Dermis blood vessel endothelial cell (primary cell): ENCODE measurements around the gene ADGRA1. TPM values are rescaled to one million over a fixed set of nuclear protein-coding genes. Genes with fewer than 3 reads are reported as not detected.
A peak's percentile ranks its signal among the peaks of the same experiment; 100 is the strongest.
"Not testable (repeated sequence)": the region's sequence is repeated elsewhere in the genome, so short reads cannot be mapped to it uniquely, and the experiment has no call there.

ENCODE experiments used
- DNase-seq: peaks from one replicate; pipeline ENCODE4 v3.0.0; 2010
- total RNA-seq: library from RNA; depleted of rRNA; stranded (reverse); fragments of >200 nt; gene quantifications from 2 replicates; pipeline ENCODE4 v1.2.3, GENCODE V29; 2014

Gene ADGRA1
- total RNA-seq, 1 donor from 2014 or later = not detected

DNA sequence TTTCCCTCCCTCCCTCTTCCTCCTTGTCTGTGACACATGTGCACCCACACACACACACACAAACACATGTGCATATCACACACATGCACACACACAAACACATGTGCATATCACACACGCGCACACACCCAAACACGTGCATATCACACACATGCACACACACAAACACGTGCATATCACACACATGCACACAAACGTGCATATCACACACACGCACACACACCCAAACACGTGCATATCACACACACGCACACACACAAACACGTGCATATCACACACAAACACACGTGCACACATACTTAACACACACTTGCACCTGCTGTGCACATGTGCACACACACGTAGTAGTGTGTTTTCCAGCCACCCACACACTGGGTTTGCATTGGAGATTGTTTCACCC, 42.9 kb downstream of the ADGRA1 start:
- no peak for DNase-seq

GRCh38 chr10:133131053-133131452, 43.3 kb downstream of the ADGRA1 start:
- no peak for DNase-seq

DNA sequence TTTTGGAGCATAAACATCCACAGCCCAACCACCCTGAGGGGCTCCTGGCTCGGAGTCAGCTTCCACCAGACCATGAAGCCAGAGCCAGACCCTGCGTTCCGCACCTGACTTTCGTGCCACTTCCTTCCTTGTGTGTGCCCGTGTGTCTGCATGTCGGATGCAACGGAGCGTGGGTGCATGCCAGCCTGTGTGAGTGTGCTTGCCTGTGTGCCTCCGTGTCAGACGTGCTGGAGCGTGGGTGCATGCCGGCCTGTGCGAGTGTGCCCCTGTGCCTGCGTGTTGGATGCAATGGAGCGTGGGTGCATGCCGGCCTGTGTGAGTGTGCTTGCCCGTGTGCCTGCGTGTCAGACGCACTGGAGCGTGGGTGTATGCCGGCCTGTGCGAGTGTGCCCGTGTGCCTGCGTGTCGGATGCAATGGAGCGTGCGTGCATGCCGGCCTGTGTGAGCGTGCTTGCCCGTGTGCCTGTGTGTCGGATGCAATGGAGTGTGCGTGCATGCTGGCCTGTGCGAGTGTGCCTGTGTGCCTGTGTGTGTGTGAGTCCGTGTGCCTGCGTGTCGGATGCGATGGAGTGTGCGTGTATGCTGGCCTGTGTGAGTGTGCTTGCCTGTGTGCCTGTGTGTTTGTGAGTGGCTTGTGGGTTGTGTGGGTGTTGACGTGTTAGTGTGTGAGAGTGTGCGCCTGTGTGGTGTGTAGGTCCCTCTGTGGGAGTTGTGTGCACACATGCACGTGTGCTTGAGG, 44.2 kb downstream of the ADGRA1 start:
- DNase-seq = no peak

DNA sequence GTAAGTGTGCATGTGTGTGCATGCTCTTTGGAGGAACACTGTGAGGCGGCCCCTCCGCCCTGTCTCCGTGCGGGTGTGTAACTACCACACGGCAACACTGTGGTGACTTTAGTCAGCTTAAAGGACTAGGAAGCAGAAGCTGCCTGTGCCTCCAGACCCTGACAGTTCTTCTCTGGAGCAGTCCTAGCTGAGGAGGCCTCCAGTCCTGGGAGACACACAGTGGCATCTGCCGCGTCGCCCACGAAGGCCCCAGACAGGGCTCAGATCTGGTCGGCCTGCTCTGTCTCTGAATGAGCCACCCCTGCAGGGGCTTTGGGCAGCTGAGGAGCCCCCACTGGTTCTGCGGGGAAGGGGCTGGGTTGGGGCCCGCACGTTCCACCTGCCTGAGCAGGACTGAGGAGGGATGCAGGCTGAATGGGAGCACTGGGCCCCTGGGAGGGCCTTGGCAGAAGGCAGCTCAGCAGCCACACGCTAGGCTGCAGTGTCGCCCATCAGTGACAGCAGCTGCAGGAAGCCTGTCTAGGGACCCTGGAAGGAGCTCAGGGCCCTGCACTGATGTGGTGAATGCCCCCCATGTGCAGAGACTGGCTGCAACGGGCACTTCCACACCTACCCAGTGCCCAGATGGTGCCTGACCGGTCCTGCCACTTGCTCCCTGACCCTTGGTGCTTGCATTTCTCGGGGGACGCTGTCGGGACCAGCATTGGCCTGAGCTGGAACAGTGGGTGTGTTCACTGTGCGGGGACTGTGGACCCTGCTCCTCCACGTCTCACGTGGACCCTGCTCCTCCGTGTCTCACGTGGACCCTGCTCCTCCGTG, 45.0 kb downstream of the ADGRA1 start:
- DNase-seq = no peak

GRCh38 chr10:133133471-133134231, 45.9 kb downstream of the ADGRA1 start:
- no peak for DNase-seq

DNA sequence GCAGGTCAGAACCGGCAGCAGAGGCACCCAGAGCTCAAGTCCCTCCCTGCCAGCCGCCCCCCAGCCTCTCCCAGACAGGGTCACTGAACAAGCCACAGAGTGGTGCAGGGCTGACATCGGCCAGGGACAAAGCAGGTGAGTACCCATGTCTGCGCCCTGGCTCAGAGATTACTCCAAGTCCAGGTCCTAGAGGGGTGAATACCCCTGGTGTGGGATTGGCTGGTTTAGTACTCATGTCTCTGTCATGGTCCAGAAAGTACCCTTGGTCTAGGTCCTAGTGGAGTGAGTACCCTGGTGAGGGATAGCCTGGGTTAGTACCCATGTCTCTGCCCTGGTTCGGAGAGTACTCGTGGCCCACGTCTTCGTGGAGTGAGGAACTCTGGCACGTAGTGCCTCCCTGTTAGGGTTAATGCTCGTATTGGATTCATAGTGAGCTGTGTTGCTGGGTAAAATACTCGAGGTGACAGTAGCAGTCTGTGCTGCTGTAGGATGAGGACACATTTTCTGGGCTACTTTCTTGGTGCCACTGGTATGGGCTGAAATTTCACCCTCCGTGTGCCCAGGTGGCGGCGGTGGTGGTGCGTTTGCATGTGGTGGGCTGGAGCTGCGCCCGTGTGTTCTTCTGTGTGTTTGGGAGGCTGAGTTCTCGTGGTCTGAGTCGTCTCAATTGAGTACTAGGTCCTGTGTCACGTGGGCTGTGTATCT, 46.8 kb downstream of the ADGRA1 start:
- no peak for DNase-seq

- DNase-seq = no peak
Measured at GRCh38 chr10:133135116-133135465, 47.4 kb downstream of the ADGRA1 start.

DNA sequence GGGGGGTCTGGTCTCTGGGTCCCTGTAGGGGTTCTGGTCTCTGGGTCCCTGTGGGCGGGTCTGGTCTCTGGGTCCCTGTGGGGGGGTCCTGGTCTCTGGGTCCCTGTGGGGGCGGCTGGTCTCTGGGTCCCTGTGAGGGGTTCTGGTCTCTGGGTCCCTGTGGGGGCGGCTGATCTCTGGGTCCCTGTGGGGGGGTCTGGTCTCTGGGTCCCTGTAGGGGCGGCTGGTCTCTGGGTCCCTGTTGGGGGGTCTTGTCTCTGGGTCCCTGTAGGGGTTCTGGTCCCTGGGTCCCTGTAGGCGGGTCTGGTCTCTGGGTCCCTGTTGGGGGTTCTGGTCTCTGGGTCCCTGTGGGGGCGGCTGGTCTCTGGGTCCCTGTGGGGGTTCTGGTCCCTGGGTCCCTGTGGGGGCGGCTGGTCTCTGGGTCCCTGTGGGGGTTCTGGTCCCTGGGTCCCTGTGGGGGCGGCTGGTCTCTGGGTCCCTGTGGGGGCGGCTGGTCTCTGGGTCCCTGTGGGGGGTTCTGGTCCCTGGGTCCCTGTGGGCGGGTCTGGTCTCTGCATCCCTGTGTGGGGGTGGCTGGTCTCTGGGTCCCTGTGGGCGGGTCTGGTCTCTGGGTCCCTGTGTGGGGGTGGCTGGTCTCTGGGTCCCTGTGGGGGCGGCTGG, 49.9 kb downstream of the ADGRA1 start:
- DNase-seq = not testable (repeated sequence)

GRCh38 chr10:133139551-133140065, 51.9 kb downstream of the ADGRA1 start:
- DNase-seq = no peak

DNA sequence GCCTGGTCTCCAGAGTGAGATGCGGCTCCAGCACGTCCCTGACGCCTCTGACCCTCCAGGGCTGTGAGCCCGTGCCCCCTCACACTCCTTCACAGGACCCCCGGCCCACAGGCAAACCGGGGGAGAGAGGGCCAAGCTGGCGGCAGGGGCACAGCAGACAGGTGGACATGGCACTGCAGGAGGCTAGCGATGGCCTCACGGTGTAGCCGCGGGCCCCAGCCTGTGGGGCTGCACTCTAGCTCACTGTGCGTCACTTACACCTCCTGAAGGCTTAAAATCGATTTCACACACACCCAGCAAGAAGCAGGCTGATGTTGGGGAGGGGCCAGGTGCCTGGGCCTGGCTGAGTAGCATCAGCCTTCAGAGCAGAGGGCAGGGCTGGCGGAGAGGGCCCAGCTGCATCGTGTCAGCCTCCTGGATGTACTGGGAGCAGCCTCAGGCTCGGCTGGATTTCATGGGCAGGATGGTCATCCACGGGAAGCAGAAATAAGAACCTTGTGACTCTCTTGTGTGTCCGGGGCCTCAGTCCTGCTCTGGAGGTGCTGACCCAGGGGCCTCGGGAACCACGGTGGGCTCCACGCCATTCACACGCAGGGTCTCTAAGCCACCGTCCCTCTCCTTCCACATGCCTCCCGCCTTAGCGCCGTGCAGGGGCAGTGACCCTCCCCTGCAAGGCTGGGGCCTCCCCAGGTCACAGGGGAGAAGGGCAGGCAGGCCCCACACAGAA, 52.9 kb downstream of the ADGRA1 start:
- no peak for DNase-seq

DNA sequence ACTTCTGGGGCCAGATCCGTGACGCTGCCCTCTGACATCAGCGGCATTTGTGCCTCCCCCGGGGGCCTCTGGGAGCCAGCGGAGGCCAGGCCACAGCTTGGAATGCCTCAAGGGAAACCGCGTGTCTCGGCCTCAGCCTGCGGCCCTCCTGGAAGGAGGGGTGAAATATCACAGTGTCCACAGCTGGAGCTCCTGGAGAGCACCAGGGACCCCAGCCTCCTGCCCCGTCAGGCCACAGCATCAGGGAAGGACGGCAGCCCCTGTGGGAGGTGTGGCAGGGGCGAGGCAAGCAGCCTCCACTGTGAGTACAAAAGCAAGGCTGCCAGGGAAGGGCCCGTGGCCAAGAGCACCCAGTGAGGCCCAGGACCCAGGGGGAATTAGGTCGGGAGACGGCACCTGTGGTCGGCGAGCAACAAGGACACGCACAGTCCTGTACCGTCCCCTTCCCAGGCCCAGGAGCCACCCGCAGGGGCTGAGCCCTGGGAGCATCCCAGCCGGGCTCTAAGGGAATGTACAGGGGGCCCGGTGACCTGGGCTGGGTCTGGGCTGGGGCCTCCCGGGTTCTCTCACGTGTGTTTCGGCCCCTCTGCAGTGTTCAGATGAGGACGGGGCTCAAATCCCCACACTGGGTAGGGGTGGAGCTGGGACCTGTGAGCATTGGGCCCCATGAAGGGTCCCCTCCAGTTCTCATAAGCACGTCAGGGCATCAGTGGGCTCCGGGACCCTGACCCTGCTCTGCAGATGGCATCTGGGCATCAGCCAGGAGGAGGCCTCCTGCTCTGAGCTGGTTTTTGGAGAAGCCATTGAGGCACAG, 53.6 kb downstream of the ADGRA1 start:
- no peak for DNase-seq

GRCh38 chr10:133141958-133142340, 54.2 kb downstream of the ADGRA1 start:
- no peak for DNase-seq

GRCh38 chr10:133142523-133143199, 54.9 kb downstream of the ADGRA1 start:
- DNase-seq = no peak

- no peak for DNase-seq
Measured at GRCh38 chr10:133143200-133143533, 55.4 kb downstream of the ADGRA1 start.

DNA sequence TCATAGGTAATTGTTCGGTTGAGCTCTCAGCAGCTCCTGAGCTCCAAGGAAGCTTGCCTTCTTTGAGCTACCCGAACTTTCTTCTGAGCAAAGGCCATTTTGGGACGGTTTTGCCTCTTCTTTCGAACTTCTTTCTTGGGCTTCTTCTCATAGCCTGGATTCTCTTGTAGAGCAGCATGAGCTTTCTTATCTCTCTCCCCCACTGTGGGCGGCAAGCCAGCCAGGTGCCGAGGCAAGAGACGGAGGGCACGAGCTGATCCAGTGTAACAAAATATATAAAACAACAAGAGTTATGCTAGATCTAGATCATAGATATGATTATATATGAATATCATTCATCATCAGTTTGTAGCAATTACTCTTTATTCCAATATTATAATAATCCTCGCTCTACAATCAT, 55.8 kb downstream of the ADGRA1 start:
- no peak for DNase-seq

GRCh38 chr10:133144771-133145170, 57.0 kb downstream of the ADGRA1 start:
- no peak for DNase-seq

- DNase-seq = no peak
Measured at GRCh38 chr10:133150226-133150625, 62.5 kb downstream of the ADGRA1 start.

GRCh38 chr10:133150656-133151055, 62.9 kb downstream of the ADGRA1 start:
- no peak for DNase-seq

DNA sequence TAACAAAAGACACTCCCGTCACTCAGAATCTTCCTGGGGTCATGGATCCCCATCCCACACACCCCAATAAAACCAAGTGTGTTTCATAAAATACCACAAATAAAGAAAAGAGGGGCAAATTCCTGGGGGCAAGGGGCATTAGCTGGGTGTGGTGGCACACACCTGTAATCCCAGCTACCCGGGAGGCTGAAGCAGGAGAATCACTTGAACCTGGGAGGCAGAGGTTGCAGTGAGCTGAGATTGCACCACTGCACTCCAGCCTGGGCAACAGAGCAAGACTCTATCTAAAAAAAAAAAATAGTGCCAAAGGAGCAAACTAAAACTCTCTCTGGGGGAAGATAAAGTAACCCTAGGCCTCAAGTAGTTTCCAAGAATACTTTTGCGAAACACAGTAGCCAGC, 63.3 kb downstream of the ADGRA1 start:
- not testable (repeated sequence) for DNase-seq

DNA sequence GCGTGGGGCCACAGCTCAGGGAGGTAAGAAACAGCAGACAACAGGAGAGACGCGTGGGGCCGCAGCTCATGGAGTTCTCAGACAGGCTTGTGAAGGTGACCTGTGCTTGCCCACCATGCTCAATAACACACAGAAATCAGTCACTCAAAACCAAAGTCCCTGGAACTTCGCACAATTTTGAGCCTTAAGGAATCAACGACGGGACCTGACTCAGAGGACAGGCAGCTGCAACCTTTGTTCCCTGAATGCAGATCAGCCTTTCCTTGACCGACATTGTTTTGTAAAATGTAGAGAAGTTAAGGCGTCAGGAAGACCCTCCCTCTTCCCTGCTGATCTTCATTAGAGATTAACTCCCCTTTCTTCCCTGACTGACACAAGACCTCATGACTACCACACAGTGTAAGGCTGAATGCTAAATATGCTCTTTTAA, 63.8 kb downstream of the ADGRA1 start:
- peak; percentile 28 for DNase-seq
